ENCODE results near the gene MS4A7.

The MS4A7 gene

GRCh38 chr11:60371854-60372253 is 6.5 kb upstream of the MS4A7 start:
- no peak for DNase-seq

GRCh38 chr11:60372767-60373166 is 5.6 kb upstream of the MS4A7 start:
- no peak for DNase-seq

DNA sequence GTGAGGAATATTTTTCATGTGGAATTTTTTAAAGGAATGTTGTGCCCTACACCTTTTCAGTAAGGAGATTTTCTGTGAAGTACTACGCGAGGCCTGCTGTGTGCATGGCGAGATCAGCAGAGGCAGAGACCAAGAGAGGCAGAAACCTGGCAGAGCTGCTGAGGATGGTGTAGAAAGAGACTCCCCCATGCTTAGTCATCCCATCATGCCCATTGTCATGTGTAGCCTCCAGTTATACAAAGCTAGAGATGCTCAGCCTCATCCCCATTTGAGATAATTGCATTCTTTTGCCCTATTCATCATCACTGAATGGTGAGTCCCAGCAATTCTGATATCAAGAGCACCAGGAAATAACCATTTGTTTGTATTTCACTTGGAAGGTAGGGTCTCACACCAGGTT is 3.0 kb upstream of the MS4A7 start:
- DNase-seq = no peak

DNA sequence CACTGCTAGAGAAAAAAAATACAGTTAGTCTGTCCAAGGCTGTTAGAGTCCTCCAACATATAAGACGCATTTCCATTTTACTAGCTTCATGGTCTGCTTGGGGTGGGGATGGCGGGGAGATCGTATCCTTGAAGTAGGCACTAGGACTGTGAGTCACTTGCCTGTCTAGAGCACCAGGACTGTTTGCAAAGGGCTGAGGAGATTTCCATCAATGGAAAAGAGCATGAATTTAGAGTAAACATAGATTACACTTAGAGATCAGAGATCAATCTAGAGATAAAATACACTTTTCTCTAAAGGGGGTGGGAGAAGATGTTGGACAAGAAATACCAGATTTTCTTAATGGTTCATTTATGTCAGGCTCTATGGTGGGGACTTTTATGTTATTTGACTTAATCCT is 1.7 kb upstream of the MS4A7 start:
- no peak for DNase-seq

- DNase-seq = no peak
These were observed 763 bp upstream of the MS4A7 start for GRCh38 chr11:60377401-60378136.

DNA sequence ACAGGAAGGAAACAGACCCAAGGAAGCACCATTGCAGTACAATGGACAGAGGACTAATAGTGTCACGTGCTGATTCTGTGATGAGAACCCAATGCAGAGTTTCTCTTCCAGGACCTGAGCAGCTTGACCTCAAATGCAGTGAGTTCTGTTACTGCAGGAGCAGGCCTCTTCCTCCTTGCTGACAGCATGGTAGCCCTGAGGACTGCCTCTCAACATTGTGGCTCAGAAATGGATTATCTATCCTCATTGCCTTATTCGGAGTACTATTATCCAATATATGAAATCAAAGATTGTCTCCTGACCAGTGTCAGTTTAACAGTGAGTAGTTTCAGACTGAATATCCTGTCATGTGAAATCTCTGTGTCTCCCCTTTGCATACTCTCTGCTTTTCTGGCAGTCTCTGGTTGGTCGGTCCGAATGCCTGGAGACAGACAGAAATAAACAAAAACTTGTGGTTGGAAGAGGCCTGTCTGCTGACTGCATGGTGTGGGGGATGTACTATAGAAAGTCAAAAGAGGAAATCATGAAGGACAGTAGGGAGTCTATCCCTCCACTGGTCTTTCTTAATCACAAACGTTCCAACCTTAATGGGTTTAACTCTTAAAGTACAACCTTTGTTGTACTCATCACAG is 11.1 kb downstream of the MS4A7 start:
- DNase-seq = no peak

DNA sequence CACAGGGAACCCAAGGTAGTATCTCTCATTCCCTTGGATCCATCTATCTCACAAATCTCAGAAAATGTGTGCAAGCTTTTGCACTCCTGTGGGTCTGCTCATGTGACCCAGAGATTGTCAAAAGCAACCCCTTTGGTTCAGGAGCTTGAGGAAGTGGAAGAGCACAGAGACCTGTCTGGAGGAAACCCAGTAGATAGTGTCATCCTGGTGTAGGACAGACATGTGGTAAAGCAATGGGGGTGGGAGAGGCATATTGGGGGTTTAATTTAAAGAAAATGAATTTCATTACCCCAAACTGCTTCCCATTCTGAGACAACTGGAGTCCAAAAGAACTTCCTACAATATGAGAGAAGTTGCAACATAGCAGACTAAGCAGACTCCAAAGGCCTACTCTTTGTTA is 12.1 kb downstream of the MS4A7 start:
- no peak for DNase-seq

DNA sequence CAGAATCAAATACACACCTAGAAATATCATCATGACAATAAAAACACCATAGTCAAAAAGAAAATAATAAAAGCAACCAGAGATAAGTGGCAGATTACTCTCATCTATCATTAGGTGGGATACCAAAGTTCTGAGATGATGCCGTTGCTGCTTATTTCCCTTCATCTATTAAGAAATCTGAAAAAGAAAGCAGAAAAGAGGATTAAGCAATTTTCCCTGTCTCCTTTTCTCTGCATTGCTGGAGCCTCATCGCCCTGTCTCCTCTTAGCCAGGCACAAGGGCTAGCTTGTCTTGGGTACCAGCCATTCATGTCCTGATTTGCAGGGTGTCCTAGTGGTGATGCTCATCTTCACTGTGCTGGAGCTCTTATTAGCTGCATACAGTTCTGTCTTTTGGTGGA is 14.0 kb downstream of the MS4A7 start:
- DNase-seq = no peak

DNA sequence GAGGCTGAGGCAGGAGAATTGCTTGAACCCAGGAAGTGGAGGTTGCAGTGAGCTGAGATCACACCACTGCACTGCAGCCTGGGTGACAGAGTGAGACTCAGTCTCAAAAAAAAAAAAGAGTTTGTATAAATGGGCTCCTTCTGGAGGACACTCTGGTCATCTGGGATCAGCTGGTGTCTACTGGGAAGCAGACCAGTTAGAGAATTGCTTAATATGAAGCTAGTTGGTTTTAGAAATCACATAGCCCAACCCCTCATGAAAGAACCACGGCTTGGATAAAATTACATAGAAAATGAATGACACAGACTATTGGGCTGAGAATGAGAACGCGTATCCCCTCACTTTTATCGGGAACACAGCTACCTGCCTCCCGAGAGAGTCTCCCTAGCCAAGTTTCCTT is 14.7 kb downstream of the MS4A7 start:
- DNase-seq = no peak

DNA sequence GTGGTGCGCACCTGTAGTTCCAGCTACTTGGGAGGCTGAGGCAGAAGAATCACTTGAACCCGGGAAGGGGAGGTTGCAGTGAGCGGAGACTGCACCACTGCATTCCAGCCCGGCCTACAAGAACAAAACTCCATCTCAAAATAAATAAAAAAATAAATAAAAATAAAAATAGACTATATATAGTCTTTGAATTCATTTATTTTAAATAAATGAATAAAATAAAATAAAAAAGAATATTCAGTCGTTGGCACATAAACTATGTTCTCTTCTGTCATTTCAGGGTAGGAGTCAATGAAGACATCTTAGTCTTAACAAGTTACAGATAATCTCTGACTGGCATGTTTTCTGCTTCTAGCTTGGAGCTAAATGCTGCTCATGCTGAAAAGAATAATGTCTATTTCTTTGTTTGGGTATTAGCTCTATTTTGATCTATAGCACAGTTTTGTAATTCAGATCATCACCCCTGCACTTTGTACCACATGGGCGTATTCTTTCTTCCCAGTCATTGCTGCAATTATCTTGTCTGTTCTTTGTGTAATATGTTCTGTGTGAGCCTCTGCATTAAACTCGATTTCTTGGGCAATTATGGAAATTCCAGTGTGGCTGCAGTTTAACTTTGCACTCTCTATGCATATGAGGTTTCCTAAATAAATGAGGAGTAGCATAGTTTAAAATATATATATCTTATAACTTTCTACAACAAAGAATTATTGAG is 16.5 kb downstream of the MS4A7 start:
- no peak for DNase-seq

DNA sequence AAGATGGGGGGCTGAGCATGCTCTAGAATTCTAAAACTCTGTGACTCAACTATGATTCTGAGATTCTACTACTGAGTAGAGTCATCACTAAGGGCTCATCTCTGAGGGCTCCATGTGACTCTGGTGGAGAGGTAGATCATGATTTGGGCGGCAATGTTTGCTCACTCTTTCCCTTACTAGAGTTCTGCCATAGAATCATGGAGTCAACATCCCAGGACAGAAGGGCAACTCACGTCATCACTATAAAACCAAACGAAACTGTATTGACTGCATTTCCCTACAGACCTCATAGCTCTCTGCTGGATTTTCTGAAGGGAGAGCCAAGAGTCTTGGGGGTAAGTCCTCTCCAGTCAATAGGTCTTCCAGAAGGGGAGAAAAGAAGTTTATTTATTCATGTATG is 18.1 kb downstream of the MS4A7 start, which contains the start of gene MS4A14:
Gene MS4A14 (plus strand): TSS at position 78 of the 400 bp plus-strand sequence. CDS start 120 bp downstream, at position 198.
- no peak for DNase-seq

GRCh38 chr11:60396799-60397198 is 18.5 kb downstream of the MS4A7 start:
- no peak for DNase-seq

- DNase-seq = no peak
These were observed 41.7 kb downstream of the MS4A7 start for GRCh38 chr11:60420015-60420414.

- DNase-seq = no peak
These were observed 44.3 kb downstream of the MS4A7 start for GRCh38 chr11:60422609-60423008.

GRCh38 chr11:60428517-60428916 is 50.2 kb downstream of the MS4A7 start:
- DNase-seq = no peak

DNA sequence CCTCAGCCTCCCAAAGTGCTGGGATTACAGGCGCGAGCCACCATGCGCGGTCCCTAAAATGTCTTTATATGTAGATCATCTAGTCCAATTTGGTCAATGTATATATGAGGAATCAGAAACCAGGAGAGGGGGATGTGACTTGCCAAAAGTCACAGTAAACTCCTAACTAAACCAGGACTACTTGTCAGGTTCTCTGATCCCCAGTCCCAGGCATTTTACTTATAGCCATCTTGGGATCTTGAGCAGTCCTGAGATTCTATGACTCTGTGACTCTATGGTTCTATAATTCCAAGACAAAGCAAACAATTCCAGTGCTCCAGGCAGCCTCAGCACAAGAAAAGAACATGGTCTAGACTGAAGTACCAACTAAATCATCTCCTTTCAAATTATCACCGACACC is 50.9 kb downstream of the MS4A7 start, which contains the start of gene MS4A5:
Gene MS4A5 (plus strand): TSS at position 301 of the 400 bp plus-strand sequence. CDS start 103 bp downstream, outside the sequence.
- no peak for DNase-seq

GRCh38 chr11:60431251-60431650 is 52.9 kb downstream of the MS4A7 start:
- DNase-seq = no peak

- no peak for DNase-seq
These were observed 55.1 kb downstream of the MS4A7 start for GRCh38 chr11:60433401-60433800.

All from NCI-H2171 (cell line).